Right hindlimb (tissue), 1 donor: ENCODE results near the gene MCC.

Experiments
- DNase-seq: peaks from one replicate; pipeline ENCODE4 v3.0.0-alpha.2; 2018

The MCC gene

DNA sequence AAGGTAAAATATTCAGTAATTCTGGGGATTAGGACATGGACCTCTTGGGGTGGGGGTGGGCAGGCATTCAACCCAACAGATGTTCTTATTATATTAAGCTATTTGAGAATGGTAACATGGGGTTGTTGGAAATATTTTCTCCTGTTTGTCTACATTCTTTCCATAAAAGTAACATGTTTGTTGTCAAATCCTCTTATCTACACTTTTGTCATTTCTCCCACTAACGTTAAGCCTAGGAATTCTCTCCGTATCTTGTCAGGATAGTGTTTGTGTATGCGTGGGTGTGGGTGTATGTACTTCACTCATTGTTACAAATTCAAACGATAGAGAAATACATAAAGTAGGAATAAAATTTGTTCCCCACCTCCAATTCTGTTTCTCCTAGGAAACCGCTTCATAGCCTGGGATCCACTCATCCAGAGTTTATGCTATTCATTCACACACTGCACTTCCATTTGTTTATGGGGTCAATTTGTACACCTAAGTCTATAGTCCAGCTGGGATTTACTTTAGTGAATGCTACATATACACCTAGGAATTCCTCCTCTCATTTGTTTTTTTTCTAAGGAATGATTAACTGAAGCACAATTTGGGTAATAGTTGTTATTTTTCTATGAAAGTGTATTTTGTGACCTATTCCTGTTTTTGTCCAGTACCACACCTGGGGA is 294.8 kb downstream of the MCC start:
- DNase-seq: no peak

DNA sequence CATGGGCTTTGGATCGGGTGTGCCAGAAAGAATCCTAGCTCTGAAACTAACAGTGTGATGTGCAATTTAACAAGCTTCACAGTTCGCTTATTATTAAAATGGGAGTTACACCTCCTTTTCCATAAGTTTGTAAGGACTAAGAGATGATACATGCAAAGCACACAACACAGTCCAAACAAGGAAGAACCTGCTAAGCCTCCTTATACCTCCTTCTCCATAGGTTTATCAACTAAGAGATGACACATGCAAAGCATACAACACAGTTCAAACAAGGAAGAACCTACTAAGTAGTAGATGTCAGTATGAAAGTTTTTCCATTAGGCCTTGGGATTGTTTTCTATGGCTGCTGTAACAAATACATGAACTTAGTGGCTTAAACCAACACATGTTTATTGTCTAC is 295.7 kb downstream of the MCC start:
- DNase-seq: no peak

DNA sequence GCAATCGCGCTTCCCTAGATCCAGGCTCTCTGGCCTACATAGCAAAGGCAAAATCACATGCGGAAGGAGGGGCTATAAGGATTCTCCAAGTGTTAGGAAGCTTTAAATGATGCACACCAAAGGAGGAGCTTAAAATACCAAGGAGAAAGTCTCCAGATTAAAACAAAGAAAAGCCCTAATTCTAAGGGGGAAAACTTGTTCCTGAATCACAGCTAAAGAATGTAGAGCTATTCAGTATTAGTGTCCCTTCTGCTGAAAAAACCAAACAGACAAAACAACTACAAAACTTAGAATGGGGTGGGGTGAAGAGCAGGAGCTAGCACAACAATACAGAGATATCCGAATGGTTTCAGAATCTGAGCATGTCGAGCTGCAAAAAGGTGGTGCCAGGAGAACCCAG is 297.9 kb downstream of the MCC start:
- no peak for DNase-seq

DNA sequence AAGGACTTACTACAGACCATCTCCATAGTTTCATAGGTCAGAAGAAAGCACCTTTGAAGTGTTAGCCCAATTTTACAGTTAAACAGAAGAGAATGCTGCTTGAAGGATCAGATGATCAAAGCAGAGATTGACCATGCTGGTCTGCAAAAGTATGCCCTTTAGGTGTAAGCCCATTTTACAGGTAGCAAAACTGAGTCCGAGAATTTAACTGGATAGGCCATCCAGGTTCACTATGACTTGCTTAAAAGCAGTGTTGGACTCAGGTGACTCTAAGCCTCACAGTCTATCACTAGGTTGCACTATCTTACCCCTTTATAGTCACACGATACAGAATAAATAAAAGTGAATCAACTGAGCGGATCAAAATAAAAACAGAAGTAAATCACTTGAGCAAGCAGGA is 299.0 kb downstream of the MCC start:
- DNase-seq: no peak

DNA sequence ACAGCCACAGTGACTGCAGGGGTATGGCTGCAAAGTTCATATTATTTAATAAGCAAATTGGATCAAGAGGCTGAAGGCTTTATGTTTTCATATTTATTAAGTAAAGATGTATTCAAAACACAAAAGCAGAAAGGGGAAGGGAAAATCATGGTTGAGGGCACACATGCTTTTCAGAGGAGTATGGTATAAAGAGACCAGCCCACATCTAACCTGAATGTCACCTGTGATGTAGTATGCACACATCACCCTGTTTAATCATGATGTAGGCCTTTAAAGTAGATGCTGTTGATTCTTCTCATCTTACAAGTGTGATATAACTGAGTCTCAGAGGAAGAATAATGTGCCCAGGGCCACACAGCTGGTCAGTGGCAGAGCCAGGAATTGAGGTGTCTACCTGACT is 299.8 kb downstream of the MCC start:
- no peak for DNase-seq

DNA sequence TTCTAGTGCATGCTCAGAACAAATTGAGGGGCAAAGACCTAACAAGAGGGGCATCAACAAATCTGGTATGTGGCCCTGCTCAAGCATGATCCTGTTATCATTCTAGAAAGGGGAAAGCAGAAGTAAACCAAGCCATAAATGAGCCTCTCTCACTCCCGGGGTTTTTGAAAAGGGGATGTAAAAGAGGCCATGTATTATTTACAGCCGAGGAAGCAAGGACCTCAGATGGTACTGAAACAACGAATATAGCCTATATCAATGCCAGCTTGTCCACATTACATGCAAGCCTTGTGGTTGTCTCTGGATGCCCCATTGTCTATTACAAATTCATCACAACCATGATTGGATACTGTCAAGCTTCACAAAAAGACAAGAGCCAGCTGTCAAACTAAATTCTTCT is 300.3 kb downstream of the MCC start:
- DNase-seq: no peak

DNA sequence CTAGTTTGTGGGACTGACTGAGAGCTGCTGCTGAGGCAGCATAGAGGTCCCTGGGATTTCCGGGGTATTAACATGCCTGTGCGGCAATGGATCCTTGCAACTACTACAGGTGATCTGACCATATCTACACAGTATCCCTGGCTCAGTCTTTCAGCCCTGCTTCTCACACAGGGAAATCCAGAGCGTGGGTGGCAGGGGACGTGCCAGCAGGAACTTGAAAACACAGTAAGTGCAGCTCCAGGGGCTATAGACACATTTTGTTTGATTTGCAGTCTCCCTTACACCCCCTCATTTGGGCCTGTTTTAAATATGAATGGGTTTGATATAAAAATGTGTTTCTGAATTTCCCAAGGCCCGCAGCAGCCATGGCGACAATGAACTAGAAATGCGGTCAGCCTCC is 302.2 kb downstream of the MCC start:
- DNase-seq: no peak

DNA sequence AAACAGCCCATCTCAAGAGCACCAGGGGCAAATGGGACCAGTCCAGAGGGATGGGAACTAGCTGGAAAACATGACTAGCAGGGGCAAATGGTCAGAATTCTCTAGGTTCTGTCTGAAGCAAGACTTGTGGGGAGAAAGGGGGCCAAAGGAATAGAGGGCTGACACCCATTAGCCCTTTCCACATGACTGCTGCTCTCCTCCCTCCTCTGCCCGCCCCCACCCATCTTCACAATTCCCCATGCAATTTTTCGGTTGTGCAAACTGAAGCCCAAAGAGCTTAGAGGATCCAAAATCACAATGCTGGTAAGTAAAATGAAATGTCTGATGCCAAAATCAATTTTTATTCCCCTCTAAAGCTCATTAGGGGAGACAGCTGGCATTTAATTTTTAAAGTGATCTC is 304.6 kb downstream of the MCC start:
- no peak for DNase-seq

DNA sequence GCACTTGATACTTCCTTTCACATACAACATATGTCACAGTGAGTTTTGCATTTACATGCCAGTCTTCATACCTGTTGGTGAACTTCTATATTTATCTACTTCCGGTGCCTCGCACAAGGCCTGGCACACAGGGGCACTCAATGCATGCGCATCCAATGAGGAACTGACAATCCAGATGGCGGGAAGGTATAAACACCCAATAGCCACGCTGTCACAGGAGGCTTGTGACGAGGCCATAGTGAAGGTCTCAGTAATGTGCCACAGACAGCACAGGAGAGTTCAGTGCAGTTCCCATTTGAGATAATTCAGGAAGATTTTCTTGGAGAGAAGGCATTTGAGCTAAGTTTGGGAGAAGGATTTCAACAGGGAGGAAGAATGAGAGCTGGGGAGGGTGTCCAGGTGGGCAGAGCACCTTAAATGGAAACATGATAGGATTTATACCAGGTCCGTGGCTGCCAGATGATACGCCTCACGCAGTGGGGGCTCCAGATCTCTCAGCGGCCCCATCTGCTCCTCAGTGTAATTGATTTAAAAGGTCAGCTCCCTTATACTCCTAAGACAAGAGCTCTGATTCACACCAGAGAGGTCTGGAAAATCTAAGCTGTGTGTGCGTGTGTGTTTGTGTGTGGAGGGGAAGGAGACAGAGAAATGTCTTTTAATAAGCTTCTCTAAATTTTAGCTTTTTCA is 305.5 kb downstream of the MCC start:
- no peak for DNase-seq

DNA sequence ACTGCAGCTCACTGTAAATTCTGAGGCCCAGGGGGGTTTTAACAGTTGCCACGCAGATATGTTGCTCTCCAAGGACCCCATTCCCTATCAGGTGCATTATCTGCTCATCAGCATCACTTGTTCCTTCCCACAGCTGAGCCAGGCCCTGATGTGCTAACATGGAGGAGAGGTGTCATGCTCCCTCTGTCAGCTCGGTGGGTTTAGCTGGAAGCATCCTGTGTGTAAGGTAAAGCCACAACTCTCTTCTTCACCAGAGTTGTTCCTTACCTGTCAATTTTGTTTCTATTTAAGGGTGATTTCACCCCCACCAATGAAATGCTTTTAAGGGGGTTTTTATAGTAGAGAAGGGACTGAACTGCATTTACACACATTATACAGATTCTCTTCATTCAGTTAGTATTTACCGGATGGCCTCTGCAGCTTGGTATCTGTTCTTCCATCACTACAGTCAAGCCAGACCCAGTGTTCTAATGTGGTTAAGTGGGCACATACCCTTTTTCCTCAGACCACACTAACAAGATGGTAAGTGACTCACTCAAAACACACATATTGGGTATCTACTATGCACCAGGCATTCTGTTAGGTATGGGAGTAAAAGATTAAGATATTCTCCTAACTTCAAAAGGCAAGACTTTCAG is 306.3 kb downstream of the MCC start:
- DNase-seq: no peak

DNA sequence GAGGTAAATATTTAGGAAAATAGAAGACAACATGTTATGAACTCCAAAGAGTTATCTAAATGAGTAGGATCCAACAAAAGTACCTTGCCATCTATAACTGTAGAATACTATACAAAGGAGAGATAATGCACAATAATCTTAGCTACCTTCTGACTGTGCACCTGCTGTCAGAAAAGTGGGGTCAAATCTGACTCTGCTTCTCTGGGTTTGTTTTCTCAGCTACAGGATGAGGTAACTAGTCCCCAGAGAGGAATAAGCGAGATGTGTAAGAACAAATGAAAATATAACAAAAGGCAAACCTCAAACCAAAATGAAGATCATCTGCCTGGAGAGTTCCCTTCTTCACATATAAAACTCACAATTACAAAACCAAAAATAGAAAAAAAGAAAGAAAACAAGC is 306.8 kb downstream of the MCC start:
- no peak for DNase-seq

DNA sequence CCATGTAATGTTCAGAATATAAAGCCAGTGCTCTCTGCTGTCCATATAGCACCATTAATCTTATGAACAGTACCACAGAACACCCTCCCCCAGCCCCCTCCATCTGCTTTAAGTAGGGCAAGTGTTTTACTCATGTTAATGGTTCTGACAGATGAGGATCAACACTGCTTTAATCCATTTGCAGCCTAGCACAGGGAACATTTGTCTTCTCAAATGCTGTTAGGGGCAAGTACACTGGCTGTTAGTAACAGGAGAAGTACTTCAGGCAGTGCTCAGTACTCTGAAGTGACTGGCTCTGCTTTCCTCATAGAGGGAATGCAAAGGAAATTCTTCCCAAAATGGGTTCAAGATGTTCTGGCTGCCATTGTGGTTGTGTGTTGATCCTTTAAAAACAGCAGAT is 309.1 kb downstream of the MCC start:
- peak; percentile 49 for DNase-seq

DNA sequence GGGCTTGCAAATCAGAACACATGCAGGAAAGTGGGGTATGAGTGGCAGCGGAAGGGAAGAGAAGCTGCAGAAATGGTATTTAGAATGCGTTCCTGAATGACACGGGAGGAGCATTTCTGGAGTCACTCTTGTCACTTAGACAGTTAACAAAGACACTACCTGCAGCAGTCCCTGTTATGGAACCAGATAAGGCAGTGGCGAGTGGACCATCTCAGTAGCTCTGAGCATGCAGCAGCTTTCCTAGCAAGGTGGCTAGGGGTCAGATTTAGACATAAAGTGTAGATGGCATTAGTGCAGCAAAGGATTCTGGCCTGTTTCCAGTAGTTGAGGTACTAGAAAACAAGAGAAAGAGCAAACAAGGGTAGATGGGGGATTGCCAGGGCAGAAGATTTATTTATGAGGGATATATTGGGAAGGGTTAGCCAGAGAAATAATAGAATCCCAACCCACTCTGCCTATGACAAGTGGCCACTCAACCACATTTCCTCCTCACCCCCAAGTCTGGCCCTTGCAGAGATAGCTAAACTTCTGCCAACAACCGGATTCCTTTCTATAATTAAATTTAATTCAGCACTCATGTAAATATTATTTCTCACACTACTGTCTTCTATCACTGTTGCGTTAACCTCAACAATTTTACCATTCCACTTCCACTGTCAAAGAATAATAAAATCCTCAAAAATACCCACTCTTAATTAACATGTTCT is 310.0 kb downstream of the MCC start:
- no peak for DNase-seq

DNA sequence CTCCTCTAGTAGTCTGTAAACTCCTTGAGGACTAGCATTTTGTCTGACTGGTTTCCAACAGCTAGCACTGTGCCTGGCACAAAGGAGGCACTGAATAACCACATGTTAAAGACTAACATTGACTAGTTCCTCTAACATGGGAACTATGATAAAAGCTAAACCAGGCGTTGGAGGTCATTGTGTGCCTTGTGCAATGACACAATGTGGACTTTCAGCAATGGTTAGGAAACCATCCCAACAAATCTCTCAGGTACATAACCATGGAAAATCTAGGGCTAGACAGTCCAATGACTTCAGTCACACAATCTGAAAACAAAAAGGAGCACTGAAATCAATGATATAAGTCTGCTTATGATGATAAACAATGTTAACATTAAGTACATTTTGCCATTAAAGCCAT is 311.0 kb downstream of the MCC start:
- no peak for DNase-seq

DNA sequence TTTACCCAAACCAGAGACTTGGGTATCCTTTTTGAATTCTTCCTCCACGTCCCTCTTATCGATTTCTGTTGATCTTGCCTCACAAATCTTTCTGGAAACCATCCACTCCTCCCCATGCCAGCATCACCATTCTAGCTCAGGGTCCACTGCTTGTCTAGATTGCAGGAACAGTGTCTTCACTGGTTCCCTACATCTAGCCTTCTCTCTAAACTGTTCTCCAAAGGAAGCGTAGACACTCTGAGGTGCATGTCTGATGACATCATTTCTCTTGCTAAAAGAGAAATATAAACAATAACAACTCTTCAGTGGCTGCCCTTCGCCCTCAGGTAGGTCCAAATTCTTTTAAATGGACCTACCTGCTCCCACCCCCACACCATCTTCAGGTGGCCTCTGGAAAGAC is 311.5 kb downstream of the MCC start:
- DNase-seq: no peak

DNA sequence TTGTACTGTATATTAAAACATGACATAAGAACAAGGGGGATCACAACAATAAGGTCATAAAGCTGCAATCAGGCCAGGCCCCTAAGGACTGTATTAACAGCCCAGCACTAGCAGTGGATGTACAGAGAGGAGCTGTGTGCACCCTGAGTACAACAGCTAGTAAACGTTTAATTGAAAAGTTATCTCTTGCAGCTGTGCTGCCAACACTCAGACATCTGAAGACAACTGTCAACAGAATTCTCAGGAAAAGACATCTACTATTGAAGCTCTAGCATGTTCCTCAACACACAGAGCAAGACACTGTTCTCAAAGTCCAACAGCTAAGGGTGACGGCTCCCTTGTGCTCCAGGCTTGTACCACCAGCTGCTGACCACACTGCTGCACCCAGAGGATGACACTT is 312.1 kb downstream of the MCC start:
- no peak for DNase-seq

DNA sequence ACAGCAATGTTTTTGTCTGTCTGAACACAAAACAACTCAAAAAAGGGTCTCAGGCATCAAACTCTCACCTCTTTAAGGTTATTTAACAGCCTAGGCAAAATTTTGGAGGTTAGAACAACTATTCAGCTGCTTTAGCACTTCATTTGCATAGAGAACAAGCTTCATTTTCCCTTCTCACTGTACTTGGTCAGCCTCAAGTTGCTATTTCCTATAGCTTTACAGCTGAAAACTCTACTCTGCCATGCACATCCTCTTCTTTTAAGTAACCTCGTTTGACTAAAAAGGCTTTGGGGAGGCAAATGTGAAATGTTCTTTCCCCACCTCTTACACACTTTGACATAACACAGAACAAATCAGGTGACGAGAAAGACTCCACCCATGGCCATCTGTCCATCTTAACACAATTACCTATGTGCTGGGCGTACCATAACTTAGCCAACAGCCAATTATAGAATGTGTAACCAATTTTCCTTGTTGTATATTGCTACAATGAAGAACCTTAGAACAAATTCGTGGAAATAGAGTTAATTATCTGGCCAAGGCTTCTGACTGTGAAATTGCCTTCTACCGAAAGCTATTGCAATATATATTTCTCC is 315.9 kb downstream of the MCC start:
- DNase-seq: no peak

DNA sequence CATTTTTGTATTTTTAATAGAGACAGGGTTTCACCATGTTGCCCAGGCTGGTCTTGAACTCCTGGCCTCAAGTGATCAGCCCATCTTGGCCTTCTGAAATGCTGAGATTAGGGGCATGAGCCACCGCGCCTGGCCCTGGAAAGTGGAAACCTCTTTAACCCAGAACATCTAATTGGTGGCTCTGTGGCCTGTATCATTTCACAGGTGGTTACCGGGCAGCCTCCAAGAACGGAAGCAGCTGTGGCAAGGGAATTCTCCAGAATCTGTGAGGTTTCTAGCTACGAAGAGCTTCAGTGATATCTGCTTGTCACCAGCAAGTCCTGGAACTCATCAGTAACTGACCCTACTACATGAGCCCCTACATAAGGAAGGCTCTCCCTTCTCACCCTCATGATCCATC is 316.7 kb downstream of the MCC start:
- no peak for DNase-seq

DNA sequence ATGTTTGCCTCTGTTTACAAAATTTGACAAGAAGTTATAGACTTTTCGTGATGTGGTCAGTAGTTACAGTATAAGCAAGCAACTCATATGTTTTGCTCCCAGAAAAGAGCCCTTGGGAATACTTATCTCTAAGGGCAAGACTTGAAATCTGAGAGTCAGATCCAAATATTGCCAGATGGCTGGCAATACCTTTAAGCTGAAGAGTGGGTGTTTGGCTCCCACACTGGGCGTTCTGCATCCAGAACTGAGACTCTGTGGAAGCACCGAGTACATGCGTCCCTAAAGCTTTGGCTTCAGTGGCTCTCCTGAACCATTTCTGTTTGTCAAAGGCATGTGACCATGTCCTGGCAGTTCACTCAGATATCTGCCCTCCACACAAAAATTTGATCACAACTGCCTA is 317.5 kb downstream of the MCC start:
- DNase-seq: no peak

DNA sequence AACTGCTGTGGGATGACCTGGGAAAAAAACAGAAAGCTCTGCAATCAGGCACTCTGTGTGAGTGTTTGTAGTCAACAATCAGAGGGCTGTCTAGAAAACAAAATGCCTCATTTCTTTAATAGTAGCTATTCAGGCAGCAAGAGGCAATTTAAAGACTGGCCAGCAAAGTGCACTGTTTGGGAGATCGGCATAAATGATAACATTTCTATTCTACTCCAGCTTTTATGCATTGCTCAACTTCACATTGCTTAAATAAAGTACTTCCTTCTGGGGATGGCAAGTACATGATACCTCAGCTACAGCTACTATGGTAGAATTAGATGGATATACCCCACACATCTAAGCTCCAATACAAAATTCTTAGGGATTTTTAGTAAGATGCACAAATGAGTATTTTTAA is 318.5 kb downstream of the MCC start:
- DNase-seq: no peak

DNA sequence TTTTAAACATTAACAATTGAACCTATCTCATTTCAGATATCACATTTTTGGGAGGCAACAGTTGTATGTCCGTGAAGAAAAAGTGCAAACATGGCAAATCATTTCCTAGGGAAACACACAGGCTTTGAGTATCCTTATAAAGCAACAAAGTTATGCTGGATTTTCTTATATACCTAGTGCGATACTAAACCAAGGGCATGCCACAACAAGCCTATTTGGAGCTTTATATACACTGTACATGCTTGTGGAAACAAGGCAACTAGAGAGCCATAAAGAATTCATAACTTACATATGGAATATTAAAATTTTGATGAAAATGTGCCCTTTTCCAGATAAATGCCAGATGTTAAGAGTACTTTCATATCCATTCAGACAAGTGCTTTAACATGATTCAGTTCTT is 320.3 kb downstream of the MCC start:
- no peak for DNase-seq

DNA sequence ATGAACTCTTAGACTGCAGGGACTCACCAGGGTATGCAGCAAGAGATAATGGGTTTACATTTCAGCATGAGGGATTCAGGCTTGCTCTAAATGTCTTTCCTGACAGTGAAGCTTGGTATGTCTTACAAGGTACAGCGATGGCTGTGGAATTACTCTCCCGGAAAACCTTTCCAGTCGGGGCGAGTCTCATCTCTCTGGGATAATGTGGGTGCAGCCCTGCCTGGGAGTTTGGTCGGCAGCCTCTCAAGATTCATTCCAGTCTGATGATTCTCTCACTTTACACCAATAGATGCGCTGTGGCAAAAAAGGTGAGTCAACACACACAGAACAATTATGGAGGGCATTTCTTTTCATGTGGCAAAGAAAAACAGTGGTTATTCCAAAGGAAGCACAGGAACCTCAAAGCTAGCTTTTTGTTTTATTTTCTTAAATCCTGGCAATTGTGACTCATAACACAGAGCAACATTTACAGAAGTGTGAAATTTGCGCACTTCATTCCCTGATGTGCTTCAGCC is 321.3 kb downstream of the MCC start:
- DNase-seq: no peak

DNA sequence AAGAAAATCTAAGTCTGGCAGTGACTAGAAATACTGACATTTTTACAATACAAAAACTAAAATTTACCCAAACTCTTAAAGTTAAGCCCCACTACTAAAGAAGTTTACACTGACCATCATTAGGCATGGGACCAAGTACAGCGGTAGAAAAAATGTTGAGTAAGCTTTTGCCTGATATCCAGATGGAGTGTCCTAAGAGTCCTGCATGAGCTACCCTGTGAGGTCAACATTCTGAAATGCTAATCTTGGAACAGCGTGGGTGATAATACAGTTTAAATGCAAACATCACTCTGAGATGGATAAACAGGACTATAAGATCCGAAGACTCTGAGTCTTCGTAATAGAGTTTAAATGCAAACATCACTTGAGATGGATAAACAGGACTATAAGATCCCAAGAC is 322.0 kb downstream of the MCC start:
- no peak for DNase-seq
